ENCODE data around the gene PDE8A. TPM values are rescaled to one million over a fixed set of nuclear protein-coding genes. Genes with fewer than 3 reads are reported as not detected.

The PDE8A gene
- total and polyA plus RNA-seq, 2 experiments from 2014 or later = 5.6 to 7.5 TPM

DNA sequence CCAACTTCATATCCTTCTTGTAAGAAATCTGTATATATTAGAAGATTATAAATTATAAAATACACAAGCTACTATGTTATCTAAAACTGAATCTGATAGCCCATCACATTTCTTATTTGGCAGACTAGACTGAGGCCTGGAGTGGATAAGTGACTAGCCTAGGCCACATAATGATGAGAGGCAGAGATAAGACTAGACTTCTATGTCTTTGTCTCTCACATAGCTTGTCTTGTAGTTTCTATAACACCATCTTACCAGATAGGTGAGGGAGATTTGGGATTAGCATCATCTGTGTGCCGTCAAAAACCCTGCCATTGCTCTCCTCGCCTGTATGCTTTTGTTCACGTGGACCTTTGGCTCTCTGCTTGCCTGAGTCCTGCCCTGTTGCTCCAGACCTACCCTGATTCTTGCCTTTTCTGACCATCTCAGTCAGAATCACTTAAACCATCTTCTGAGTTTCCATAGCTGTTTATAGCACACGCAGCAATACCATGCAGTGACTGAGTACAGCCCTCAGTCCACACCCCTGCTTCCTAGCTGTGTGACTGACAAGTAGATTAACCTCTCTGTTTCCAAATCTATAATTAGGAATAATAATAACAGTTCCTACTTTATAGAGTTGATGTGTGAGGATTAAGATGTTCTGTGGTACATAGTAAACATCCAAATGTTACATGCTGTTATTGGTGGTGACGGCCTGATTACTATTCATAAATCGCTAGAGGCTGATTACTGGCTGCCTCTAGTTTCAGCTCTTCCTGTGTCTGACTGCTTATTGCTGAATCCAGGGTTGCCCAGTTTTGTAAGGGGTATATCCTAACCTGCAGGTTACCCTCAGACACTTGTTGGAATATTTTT lies 49.7 kb downstream of the PDE8A start:
- Histone ChIP-seq H3K4me2 (peak overlapping the region; percentile 63), H3K4me3 (no peak overlapping the region), H3K79me2 (replicated peaks; ENCODE audit: insufficient read depth) (no peaks in the 10 kb centered on the region), H4K20me1 (replicated peaks; ENCODE audit: insufficient read depth) (no peaks in the 10 kb centered on the region; the same call in 1 of the 2 replicates), H3K4me1 (ENCODE audit: insufficient read depth) (peaks cover 51% of the 10 kb centered on the region), H3F3A (replicated peaks; ENCODE audit: low read depth) (no peaks in the 10 kb centered on the region), H3K36me3 (ENCODE audit: insufficient read depth) (no peaks in the 10 kb centered on the region), H2AFZ (no peak overlapping the region), H3K9me2 (ENCODE audit: insufficient read depth) (no peaks in the 10 kb centered on the region), H3K27ac (ENCODE audit: low read depth) (no peak overlapping the region), H3K27me3 (ENCODE audit: insufficient read depth) (no peaks in the 10 kb centered on the region)
- H3K36me3 Mint-ChIP-seq (ENCODE audit: low read depth) = no peaks in the 10 kb centered on the region
- H3K27me3 Mint-ChIP-seq (ENCODE audit: insufficient read depth, low read depth, poor library complexity) = no peaks in the 10 kb centered on the region
- H3K4me3 Mint-ChIP-seq = no peak overlapping the region
- TF ChIP-seq EZH2 (IDR thresholded peaks at IDR 0.05; ENCODE audit: low read depth, unreplicated experiment) (no peak), EZH2phosphoT487 (IDR thresholded peaks at IDR 0.05; ENCODE audit: unreplicated experiment) (no peak), JUNB (IDR thresholded peaks at IDR 0.05; ENCODE audit: unreplicated experiment) (no peak), NANOG (IDR thresholded peaks at IDR 0.05; ENCODE audit: borderline replicate concordance) (no peak), POLR2AphosphoS5 (IDR thresholded peaks at IDR 0.05; ENCODE audit: low read depth) (no peak), ZNF331 (CRISPR knock-in tag; IDR thresholded peaks at IDR 0.05; ENCODE audit: low read depth) (no peak), STAT1 (IDR thresholded peaks at IDR 0.05; ENCODE audit: unreplicated experiment) (no peak), CREB1 (CRISPR knock-in tag; IDR thresholded peaks at IDR 0.05; ENCODE audit: low read depth) (no peak), ZNF114 (CRISPR knock-in tag; IDR thresholded peaks at IDR 0.05) (no peak)
- TF ChIP-seq, protein P1, sequence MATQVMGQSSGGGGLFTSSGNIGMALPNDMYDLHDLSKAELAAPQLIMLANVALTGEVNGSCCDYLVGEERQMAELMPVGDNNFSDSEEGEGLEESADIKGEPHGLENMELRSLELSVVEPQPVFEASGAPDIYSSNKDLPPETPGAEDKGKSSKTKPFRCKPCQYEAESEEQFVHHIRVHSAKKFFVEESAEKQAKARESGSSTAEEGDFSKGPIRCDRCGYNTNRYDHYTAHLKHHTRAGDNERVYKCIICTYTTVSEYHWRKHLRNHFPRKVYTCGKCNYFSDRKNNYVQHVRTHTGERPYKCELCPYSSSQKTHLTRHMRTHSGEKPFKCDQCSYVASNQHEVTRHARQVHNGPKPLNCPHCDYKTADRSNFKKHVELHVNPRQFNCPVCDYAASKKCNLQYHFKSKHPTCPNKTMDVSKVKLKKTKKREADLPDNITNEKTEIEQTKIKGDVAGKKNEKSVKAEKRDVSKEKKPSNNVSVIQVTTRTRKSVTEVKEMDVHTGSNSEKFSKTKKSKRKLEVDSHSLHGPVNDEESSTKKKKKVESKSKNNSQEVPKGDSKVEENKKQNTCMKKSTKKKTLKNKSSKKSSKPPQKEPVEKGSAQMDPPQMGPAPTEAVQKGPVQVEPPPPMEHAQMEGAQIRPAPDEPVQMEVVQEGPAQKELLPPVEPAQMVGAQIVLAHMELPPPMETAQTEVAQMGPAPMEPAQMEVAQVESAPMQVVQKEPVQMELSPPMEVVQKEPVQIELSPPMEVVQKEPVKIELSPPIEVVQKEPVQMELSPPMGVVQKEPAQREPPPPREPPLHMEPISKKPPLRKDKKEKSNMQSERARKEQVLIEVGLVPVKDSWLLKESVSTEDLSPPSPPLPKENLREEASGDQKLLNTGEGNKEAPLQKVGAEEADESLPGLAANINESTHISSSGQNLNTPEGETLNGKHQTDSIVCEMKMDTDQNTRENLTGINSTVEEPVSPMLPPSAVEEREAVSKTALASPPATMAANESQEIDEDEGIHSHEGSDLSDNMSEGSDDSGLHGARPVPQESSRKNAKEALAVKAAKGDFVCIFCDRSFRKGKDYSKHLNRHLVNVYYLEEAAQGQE (IDR thresholded peaks at IDR 0.05; ENCODE audit: unreplicated experiment) = no peak
- TF ChIP-seq, protein P2, sequence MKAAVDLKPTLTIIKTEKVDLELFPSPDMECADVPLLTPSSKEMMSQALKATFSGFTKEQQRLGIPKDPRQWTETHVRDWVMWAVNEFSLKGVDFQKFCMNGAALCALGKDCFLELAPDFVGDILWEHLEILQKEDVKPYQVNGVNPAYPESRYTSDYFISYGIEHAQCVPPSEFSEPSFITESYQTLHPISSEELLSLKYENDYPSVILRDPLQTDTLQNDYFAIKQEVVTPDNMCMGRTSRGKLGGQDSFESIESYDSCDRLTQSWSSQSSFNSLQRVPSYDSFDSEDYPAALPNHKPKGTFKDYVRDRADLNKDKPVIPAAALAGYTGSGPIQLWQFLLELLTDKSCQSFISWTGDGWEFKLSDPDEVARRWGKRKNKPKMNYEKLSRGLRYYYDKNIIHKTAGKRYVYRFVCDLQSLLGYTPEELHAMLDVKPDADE (IDR thresholded peaks at IDR 0.05) = no peak
- TF ChIP-seq, protein P3, sequence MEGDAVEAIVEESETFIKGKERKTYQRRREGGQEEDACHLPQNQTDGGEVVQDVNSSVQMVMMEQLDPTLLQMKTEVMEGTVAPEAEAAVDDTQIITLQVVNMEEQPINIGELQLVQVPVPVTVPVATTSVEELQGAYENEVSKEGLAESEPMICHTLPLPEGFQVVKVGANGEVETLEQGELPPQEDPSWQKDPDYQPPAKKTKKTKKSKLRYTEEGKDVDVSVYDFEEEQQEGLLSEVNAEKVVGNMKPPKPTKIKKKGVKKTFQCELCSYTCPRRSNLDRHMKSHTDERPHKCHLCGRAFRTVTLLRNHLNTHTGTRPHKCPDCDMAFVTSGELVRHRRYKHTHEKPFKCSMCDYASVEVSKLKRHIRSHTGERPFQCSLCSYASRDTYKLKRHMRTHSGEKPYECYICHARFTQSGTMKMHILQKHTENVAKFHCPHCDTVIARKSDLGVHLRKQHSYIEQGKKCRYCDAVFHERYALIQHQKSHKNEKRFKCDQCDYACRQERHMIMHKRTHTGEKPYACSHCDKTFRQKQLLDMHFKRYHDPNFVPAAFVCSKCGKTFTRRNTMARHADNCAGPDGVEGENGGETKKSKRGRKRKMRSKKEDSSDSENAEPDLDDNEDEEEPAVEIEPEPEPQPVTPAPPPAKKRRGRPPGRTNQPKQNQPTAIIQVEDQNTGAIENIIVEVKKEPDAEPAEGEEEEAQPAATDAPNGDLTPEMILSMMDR (conservative IDR thresholded peaks at IDR 0.05; ENCODE audit: low read depth in 2 of 2) = no peak
- TF ChIP-seq, protein P4, sequence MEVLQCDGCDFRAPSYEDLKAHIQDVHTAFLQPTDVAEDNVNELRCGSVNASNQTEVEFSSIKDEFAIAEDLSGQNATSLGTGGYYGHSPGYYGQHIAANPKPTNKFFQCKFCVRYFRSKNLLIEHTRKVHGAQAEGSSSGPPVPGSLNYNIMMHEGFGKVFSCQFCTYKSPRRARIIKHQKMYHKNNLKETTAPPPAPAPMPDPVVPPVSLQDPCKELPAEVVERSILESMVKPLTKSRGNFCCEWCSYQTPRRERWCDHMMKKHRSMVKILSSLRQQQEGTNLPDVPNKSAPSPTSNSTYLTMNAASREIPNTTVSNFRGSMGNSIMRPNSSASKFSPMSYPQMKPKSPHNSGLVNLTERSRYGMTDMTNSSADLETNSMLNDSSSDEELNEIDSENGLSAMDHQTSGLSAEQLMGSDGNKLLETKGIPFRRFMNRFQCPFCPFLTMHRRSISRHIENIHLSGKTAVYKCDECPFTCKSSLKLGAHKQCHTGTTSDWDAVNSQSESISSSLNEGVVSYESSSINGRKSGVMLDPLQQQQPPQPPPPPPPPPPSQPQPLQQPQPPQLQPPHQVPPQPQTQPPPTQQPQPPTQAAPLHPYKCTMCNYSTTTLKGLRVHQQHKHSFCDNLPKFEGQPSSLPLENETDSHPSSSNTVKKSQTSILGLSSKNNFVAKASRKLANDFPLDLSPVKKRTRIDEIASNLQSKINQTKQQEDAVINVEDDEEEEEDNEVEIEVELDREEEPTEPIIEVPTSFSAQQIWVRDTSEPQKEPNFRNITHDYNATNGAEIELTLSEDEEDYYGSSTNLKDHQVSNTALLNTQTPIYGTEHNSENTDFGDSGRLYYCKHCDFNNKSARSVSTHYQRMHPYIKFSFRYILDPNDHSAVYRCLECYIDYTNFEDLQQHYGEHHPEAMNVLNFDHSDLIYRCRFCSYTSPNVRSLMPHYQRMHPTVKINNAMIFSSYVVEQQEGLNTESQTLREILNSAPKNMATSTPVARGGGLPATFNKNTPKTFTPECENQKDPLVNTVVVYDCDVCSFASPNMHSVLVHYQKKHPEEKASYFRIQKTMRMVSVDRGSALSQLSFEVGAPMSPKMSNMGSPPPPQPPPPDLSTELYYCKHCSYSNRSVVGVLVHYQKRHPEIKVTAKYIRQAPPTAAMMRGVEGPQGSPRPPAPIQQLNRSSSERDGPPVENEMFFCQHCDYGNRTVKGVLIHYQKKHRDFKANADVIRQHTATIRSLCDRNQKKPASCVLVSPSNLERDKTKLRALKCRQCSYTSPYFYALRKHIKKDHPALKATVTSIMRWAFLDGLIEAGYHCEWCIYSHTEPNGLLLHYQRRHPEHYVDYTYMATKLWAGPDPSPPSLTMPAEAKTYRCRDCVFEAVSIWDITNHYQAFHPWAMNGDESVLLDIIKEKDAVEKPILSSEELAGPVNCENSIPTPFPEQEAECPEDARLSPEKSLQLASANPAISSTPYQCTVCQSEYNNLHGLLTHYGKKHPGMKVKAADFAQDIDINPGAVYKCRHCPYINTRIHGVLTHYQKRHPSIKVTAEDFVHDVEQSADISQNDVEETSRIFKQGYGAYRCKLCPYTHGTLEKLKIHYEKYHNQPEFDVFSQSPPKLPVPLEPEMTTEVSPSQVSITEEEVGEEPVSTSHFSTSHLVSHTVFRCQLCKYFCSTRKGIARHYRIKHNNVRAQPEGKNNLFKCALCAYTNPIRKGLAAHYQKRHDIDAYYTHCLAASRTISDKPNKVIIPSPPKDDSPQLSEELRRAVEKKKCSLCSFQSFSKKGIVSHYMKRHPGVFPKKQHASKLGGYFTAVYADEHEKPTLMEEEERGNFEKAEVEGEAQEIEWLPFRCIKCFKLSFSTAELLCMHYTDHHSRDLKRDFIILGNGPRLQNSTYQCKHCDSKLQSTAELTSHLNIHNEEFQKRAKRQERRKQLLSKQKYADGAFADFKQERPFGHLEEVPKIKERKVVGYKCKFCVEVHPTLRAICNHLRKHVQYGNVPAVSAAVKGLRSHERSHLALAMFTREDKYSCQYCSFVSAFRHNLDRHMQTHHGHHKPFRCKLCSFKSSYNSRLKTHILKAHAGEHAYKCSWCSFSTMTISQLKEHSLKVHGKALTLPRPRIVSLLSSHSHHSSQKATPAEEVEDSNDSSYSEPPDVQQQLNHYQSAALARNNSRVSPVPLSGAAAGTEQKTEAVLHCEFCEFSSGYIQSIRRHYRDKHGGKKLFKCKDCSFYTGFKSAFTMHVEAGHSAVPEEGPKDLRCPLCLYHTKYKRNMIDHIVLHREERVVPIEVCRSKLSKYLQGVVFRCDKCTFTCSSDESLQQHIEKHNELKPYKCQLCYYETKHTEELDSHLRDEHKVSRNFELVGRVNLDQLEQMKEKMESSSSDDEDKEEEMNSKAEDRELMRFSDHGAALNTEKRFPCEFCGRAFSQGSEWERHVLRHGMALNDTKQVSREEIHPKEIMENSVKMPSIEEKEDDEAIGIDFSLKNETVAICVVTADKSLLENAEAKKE (CRISPR knock-in tag; IDR thresholded peaks at IDR 0.05) = no peak
- ATAC-seq = no peak
- no peak overlapping the region; the same call in 1 of the 2 replicates for H3K27ac Mint-ChIP-seq
- DNase-seq (ENCODE audit: low spot score) = no peak
- no peaks in the 10 kb centered on the region for H3K9me3 Mint-ChIP-seq
- peaks cover 37% of the 10 kb centered on the region for H3K4me1 Mint-ChIP-seq
